ENCODE measurements around the gene EIF3J.
"Not testable (repeated sequence)": the region's sequence is repeated elsewhere in the genome, so short reads cannot be mapped to it uniquely, and the experiment has no call there.

The EIF3J gene

DNA sequence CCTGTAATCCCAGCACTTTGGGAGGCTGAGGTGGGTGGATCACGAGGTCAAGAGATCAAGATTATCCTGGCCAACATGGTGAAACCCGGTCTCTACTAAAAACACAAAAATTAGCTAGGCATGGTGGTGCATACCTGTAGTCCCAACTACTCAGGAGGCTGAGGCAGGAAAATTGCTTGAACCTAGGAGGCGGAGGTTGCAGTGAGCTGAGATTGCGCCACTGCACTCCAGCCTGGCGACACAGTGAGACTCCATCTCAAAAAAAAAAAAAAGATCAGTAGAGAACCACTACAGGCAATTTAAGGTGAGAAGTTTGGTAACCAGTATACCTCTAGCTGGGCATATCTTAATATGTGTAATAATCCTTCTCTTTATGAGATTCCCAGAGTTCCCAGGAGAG is 7.8 kb downstream of the EIF3J start:
- DNase-seq, result not testable (repeated sequence)

DNA sequence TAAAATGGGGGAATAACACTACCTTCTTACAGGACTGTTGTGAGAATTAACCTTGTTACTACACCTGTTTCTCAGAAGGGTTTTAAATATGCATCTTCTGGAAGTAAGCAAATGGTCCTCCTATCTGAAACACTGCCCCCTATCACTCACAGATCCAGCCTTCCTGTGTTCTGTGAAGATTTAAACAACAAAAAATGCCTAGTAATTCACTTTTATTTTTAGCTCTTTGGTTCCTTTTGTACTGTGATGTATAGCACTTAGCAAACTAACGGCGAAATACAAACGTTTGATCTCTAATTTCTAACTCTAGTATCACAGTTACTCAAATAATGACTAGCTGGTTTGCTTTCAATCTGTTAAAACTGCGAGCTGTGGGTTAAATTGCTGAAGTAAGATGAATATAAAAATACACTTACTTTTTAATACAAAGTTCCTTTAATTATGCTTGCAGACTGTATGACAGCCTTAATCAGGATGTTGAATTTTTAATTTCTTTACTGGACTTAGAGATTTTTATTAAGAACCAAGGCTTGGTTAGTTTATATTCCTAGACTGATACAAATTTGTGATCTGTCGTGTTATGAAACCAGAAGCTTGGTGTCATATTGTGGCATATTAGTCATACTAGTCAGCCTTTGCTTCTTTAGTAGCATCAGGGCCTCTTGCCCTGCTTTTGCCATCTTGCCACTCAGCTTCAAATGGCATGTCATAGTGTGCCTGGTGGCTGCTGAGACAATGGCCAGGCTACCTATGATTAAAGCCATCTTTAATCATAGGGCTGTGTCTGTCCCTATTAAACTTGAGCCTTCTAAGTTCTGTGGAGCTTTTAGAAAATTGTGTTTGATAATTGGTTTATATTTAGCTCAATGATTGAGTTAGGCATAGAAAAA is 9.2 kb downstream of the EIF3J start:
- DNase-seq, result no peak

DNA sequence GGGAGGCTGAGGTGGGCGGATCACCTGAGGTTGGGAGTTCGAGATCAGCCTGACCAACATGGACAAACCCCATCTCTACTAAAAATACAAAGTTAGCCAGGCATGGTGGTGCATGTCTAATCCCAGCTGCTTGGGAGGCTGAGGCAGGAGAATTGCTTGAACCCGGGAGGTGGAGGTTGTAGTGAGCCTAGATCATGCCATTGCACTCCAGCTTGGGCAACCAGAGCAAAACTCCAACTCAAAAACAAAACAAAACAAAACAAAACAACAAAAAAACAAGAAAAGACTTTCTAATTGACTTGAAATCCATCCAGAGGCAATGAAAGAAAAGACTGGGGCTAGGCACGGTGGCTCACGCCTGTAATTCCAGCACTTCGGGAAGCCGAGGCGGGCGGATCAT is 12.2 kb downstream of the EIF3J start:
- DNase-seq, result not testable (repeated sequence)

DNA sequence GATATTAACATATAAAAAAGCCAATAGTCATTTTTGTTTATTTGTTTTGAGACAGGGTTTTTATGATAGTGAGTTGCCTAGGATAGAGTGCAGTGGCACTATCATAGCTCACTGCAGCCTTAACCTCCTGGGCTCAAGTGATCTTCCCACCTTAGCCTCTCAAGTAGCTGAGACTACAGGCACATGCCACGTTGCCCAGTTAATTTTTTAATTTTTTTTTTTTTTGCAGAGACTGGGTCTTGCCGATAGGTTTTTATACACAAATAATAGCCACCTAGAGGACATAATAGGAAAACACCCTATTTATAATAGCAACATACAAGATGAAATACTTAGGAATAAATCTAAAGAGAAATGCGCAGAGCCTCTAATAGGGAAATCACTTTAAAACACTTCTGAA is 13.3 kb downstream of the EIF3J start:
- DNase-seq, result no peak

DNA sequence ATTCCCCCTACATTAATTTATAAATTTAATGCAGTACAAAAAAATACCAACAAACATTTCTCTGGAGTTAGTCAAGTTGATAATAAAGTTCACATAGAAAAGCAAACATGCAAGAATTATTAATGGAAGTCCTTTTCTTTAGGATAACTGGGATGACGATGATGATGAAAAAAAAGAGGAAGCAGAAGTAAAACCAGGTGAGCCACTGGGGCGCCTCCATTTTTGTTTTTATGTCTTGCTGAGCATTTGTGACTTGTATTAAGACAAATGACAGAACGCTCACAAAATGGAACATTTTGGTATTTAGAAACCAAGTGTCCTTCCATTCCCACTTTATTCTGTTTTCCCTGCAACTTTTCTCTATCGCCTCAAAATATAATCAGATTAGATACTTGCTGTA is 13.8 kb downstream of the EIF3J start:
- DNase-seq, result no peak

DNA sequence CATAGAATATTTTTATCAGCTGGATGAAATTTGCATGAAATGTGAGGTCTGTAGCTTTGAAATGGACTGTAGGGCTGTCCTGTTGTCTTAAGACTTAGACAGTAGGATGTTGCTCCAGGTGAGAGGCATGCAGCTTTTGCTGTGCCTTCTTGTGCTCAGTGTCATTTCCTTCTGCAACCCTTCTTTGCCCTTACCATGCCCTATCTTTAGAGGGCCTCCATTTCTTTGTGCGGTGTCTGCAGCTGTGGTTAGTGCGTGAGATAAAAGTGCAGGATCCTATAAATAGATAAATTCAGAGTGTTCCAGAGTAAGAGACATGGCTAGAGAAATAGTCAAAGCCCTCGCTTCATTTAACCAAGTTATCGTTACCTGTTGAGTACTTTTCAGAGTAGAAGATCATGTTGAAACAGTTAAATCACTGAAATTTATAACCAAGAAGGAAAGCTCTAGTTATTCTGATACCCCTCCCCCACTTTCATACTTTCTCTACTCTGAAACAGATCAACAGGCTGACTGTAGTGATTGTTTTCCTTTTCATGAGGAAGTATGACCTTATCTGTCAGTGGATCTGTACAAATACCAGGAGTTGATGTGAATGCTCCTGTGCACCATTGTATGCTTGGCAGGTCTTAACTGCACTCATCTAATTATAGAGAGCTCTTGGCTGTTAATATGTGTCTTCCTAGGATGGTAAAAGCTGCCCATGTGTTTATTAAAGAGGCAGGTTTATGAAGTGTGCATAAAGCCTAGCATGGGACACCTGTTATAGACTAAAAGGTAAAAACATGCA is 18.2 kb downstream of the EIF3J start:
- no peak for DNase-seq

DNA sequence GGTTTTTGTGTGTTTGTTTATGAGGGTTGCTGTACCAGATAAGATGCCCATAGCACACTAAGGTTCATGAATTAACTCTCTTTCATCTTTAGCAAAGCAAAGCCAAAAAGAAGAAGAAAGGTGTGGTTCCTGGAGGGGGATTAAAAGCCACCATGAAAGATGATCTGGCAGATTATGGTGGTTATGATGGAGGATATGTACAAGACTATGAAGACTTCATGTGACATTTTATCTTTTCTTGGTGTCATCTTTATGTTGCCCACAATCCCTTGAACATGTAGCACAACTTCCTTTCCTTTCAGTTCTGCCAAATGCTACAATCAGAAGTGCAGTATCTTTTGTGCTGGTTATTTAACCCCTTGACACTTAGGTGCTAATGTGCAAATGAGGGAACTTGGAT is 24.0 kb downstream of the EIF3J start:
- DNase-seq, result not testable (repeated sequence)

DNA sequence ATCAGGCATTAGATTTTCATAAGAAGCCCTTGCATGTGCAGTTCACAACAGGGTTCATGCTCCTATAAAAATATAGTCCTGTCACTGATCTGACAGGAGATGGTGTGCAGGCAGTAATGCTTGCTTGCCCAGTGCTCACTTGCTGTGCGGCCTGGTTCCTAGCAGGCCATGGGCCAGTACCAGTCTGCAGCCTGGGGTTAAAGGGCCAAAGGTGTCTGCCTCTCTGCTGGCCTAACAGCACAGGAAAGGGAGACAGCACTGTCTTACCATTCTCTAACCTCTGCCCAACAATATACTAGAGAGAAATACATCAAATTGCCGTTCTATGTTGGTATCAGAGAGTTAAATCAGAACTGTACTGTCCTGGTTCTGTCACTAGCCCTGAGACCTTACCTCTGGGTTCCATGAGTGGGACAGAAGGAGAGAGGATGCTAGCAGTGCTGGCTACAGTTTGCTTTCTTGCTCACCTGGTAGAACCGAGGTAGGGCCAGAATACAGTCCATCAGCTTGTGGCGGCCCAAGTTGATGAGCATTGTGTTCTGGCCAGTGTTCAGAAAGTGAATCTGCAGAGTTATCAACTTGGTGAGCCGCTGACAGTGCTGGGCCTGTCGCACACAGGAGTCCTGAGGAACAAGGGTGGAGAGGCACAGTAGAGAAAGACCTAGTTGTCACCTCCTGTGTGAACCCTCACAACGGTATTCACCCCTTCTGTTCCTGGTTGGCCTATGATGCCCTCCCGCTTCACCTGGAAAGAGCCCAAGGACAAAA is 28.6 kb downstream of the EIF3J start:
- no peak for DNase-seq

DNA sequence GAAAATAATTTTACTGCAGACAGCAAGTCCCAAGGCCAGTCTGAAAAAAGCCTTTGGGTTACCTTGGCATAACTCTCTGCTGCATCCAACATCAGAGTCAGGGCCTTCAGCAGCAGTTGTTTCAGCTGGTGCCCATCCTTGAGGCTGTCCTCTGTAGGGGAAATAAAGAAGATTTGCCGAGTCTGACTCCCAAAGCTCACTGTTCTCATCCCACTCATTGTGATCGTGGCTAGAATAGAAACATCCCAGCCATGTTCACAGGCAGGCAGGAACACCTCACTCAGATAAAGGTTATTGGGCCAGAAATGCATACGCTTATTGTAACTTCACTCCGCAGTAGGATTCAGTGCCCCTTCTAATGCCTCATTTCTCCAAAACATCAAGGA is 29.2 kb downstream of the EIF3J start:
- DNase-seq, result no peak

DNA sequence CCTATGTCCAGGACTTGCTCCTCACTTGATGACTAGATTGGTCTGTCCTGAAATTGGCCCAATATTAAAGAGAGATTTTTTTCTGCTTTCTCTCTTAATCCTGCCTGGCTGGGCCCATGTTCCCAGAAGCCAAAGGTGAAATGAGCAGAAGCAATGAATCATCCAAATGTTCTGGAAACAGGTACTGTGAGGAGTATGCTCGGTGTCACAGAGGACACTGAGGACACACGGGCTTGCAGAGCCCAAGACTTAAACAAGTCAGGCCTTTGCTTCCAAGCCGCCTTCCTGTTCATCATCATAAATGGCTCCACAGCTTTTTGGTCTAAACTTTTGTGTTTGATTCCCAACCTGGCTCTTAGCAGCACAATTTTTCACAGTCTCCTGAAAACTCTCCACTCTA is 31.4 kb downstream of the EIF3J start:
- DNase-seq, result no peak

DNA sequence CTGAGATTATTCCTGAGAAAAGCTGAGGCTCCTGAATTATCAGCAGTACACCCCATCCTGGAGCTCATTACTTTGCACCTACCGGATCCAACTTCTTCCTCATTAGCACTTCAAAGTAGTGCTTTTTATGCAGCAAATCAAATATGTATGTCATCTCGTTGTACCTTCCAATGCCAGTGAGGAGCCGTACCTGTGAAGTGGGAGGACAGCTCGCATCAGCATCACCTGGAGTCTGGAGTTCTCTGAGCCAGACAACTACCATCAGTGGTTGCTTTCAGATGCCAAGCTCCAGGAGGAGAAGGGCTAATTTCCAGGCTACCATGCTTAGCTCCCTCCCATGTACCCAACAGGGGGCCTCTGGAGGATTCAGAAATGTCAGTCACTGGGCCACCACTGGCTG is 32.4 kb downstream of the EIF3J start:
- DNase-seq, result no peak

DNA sequence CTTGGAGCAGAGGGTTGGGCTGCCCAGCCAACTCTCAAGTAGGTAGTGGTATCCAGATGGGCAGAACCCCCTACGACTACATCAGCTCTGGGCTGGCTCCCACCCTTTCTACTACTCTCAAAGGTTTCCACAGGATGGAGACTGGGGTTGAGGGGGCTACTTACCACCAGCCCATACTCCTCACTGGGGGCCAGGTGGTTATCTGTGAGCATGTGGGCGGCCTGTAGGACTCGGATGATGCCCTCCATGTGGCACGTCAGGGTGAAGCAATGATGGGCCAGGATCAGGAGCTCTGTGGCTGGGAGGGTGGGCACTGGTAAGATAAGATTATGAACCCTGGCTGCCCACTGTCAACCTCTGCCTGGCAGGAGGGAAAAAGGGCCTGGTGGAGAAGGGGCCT is 33.4 kb downstream of the EIF3J start:
- no peak for DNase-seq

DNA sequence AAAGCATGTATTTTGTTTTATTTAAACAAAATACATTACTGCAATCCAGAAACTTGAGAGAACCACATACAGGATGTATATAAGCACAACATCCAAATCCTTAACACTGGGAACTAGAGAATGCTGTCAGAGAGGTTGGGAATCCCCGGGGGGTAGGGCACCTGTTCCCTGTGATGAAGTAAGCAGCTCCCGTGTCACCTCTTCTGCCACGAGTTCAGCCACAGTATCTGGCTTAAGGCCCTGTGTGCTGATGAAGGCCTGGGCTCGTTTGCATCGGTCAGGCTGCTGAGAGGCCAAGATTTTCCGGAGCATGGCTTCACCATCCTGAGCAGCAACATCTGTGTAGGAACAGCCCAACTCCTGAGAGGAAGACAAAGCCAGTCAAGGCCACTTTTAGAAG is 36.4 kb downstream of the EIF3J start:
- DNase-seq, result no peak

DNA sequence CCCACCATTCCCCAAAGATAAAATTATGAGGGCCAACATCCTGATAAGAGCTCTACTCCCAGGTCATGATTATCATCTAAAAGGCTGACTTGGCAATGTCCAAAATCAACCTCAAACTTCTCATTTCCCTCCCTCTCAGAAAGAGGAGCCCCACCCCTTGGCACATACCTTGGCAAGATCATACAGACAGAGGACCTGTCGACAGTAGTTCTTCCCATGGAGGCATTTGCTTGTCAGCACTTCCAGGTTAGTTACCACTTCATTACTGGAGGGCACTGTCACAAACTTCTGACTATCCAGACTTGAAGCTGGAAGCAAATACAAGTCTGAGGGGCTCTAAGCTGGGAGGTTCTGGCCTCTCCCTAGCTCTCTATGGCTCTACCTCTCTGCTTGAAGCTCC is 37.8 kb downstream of the EIF3J start:
- no peak for DNase-seq

DNA sequence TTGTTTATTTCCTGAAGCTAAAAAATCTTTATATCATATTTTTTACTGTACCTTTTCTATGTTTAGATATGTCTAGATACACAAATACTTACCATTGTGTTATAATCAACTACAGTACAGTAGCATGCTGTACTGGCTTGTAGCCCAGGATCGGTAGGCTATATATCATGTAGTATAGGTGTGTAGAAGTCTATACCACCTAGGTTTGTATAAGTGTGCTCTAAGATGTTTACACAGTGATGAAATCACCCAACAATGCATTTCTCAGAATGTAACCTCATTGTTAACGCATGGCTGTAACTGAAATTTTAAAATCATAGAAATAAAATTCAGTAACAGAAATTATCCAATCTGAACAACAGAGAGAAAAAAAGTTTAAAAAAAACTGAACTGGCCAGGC is 43.2 kb downstream of the EIF3J start:
- DNase-seq, result no peak

DNA sequence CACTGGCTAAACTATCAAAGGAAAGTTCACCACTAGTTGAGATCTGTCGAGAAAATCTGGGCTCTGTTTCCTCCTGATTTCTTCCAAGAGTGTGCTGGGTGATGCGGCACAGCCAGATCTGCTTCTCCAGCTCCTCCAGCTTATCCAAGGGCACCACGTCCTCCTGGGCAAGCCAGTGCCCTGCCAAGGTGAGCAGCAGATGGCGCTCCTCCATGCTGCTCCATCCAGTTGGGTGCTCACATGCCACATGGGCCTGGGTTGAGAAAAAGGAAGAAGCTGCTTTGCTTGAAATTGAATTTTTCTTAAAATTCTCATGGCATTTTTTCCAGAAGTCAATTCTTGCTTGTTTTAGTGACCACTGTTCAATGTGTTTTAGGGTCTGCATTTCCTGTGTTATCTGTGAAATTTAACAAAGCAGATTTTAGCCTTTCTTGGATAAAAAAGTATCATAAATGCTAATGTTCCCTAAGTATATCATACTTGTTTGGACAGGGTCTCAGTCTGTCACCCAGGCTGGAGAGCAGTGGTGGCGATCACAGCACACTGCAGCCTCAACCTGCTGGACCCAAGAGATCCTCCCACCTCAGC is 47.3 kb downstream of the EIF3J start:
- DNase-seq, result no peak

DNA sequence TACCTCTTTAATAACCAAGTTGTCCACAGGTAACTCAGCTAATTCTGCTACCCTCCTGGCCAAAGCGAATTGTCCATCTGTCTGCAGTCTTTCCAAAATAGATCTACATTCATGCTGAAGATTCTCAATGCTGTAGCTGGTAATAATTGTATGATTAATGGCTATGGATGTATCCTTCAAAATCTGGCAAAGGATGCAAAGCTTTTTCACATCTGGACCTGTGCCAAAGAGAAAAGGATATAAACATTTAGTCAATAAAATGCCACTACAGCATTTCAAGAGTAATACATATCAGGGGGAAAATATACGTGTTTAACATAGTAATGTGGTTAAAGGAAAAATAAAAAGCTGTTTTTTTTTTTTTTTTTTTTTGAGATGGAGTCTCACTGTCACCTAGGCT is 48.7 kb downstream of the EIF3J start:
- no peak for DNase-seq

DNA sequence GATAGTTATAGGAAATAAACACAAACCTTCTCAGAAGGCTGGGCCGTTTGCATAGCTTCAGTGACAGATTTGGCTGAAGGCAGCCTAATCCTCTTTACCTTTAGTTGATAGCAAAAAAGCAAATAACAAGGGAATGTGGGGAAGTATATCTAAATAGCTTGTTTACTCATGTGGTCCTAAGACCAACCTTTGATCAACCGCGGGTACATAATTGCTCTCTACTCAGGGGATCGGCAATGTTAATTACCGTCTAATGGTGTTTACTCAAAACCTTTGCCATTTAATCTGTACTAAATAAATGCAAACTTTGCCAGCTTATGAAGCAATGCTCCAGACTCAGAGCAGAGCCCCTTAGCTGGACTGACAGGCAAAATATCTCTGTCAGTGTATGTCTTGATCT is 51.6 kb downstream of the EIF3J start:
- no peak for DNase-seq

DNA sequence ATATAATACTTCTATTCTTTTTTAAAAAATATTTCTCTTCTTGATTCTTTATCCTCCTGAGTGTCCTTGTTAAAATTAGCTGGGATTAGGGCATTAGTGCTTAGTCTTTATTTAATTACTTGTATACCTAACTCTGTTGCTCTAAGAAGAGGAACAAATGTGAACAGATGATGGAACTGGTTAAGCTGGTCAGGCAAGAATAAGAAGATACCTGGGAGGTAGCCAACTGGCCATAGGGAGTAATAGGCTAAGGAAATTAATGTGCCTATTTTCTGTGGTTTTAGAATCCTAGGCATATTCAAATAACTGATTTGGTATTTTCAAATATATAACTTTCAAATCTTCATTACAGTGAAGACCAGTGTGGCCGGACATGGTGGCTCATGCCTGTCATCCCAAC is 54.4 kb downstream of the EIF3J start:
- no peak for DNase-seq

DNA sequence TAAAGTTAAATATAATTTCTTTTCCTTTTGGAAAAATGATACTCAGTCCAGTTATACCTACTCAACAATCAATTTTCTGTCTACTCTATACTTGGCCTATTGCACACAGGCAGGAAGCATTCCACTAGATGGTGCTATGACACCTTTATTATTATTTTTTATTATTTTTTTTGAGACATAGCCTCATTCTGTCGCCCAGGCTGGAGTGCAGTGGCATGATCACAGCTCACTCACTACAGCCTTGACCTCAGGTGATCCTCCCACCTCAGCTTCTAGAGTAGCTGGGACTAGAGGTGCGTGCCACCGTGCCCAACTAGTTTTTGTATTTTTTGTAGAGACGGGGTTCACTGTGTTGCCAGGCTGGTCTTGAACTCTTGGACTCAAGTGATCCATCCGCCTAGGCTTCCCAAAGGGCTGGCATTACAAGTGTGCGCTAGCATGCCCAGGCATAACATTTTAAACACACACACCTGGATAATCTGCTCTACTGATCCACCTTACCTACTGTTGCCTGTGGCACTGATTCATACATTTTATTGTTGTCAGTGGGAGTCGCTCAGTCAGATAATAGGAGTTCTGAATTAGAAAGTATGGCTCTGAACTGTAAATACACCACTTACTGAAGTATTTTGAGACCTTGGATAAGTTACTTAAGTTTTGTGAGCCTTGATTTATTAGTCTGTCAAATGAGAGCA is 56.2 kb downstream of the EIF3J start:
- DNase-seq, result no peak

DNA sequence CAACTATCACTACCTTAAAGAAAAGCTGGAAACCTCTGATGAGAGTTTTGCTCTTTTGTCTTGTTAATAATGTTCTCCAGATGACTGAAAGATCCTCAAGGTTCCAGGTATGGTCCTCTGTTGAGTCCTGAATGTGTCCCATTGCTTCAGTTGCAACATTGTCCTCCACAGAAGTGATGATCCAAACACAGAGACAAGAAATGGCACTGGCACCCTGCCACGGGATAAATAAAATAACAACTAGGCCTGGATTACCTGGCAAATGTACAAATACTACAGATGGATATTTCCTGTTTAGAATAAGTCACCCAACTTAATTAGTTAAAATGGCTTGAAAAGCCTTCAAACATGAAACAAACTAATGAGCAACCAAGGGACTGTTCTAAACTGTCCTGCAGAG is 58.3 kb downstream of the EIF3J start:
- DNase-seq, result no peak

DNA sequence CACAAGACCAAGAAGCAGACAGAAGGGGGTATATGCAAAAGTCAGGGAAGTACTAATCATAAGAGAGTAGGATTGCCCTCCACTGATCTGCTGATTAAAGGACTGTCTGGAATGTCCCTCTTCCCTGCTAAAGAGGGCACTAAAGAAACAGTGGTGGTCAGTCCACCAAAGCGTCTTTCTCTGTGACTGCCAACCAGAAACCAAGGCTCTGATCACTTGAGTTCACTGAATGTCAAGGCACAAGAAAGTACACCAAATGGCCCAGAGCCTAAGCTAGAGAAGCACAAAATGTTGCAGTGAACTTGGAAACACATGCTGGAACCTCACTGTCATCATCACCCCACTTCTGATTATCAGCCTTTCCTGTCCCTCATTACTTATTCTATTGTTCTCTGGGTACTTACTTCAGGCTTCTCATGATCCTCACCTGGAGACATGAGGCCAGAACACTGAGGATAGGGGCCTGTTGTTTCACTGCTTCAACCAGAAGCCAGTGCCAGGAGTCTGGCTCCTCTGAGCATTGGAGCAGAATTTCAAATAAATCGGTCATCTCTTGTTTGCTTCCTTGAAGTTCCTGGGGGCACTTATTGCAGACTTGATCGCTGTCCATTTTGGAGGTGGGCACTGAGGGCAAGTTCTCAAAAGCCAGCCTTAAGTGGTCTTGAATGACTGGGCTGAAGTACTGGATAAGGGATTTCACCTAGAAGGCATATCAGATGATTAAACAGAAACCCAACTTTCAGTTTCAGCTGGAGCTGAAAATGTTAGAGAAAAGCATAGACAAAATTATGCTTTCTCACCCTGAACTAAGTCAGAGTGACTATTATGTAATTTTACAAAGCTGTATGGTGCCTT is 58.9 kb downstream of the EIF3J start:
- DNase-seq, result no peak

All from NCI-H2029 (cell line).